GM21447 (cell line): ENCODE results near the gene HAUS7.
"Not testable (repeated sequence)": the region's sequence is repeated elsewhere in the genome, so short reads cannot be mapped to it uniquely, and the experiment has no call there.

ENCODE experiments used
- ATAC-seq: cut with Tn5 transposase; IDR thresholded peaks from one replicate; pipeline ENCODE4 v1.9.1; 2021; ENCODE audit not compliant: unreplicated experiment

HAUS7 gene

DNA sequence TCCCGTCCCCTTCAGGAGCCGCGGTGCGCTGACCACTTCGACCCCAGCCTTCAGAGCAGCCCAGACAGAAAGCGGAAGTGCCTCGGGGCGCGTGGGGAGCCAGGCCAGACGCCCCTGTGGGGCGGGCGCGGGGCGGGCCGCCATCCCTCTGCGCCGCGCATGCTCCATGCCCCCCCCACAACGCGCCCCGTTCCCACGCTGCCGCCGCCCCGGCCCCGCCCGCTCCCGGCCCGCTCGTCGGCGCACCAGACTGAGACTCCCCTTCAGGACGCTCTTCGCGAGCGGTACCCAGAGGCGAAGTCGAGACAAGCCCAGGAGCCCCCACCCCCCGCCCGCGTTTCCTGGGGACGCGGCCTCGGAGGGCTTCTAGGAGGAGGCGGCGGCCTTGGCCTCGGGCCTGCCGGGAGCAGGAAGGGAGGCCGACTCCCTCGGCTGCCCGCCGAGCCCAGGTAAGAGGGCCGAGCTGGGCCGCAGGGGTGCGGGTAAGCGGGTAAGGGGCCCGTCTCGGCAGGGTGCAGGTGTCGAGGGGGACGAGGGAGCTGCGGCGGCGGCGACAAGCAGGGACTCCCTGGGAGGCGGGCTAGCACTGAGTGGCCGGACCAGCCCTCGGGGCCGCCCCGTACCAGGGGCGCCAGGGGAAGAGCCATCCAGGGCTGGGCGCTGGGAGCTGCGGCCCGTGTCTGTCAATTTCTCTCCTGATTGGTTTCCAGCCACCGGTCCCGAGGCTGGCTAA is 59.0 kb downstream of the HAUS7 start, which contains the start of gene ZFP92:
ZFP92 (plus strand) TSS at position 218 of the 733 bp plus-strand sequence. CDS start 6,851 bp downstream, outside the sequence.
- peak; percentile 67 for ATAC-seq

DNA sequence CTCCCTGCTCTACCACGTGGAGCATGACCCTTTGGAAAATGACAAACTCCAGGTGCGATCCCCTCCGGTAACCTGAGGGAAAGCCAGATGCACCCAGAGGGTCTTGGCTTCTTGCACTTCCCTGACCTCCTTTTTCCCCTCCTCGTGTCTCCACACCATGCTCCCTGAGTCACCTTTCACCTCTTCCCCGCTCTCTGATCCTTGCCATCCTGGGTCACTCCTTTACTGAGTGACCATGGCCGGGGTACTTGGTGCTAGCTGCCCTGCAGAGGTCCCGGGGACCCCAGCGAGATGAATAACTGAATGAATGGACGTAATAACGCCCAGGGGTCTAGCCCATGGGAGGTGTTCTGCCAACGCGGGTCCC is 59.5 kb downstream of the HAUS7 start:
- no peak for ATAC-seq

DNA sequence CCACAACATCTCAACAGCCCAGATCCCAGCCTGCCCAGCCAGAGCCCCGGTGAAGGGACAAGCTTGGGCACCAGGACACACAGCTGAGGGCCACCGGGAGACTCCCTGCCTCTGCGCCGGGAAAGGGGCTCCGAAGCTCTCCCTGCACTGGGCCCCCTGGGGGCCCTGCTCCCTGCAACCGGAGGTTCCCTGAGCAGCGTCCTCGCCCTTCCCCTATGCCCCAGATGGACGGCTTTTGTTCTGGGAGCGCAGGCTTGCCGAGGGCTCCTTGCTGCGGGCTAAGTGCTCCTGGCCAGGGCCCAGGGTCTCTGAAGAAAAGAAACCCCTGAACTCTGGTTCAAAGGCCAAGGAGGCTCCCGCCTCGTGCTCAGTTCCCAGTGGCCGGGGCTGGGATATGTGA is 60.0 kb downstream of the HAUS7 start:
- no peak for ATAC-seq

DNA sequence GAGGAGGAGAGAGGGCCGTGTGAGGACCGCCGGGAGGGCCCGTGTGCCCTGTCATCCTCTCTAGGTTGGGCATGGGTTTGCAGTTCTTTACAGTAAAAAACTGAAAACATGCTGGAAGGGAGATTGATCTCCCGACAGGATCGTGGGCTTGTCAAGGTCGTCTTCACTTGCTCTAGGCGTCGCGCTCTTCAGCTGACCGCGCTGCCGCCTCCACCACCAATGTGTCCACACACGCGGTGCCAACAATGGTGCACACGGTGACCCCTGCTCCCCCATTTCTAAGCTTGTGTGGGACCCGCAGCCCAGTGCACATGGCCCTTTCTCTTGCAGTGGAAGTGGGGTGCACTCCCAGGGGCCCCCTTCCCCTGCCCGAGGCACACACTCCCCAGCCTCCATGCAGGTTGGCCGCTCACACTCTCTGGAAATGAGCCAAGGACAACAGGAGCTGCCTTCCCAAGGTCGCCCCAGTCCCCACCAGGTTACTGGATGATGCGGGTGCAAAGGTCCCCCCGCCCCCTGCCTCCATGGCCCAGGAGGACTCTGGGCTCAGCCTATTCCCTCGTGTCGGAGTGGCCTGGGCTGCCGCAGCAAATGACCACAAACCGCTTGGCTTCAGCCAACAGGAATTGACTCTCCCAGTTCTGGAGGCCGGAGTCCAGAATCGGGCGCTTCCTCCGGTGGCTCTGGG is 60.8 kb downstream of the HAUS7 start:
- ATAC-seq: no peak

DNA sequence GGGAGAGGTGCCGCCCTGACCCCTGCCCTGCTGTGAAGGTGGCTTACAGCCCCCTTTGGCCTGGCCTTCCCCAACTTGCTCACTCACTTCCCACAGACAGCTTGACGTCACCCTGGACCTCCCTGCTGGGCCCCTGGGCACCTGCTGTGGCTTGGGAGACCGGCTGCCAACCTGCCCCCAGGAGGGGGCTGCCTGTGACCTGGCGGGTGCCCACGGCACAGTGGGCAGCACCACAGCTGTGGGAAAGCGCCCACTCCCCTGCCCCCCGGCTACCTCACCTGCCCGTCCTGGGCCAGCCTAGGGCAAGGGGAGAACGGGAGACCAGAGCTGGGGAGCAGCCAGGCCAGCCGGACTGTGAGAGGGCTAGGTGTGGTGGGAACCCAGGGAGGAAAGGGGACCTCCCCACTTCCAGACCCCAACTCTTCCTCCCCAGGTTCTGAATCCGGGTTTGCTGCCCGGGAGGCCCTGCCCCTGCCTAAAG is 61.5 kb downstream of the HAUS7 start:
- ATAC-seq: no peak

DNA sequence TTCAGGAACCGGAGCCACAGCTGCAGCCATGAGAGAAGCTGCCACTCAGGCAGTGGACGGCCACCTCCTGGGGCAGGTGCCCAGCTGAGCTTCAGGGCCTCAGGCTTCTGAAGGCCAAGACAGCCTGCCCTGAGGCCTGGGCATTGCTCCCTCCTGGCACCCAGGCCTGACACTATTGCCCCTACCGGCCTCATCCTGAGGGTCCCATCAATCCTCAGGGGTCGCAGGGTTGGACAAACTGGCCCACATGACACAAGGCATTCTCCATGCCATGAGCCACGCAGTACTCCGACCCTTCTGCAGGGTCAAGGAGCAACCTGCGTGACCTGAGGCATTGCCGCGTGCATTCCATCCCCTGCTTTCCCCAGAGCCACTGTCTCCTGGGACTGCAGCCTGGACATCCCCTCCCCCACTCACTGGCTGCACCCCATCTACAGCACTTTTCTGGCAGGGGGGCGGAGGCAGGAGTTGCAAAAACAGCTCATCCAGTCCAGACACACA is 62.1 kb downstream of the HAUS7 start:
- no peak for ATAC-seq

DNA sequence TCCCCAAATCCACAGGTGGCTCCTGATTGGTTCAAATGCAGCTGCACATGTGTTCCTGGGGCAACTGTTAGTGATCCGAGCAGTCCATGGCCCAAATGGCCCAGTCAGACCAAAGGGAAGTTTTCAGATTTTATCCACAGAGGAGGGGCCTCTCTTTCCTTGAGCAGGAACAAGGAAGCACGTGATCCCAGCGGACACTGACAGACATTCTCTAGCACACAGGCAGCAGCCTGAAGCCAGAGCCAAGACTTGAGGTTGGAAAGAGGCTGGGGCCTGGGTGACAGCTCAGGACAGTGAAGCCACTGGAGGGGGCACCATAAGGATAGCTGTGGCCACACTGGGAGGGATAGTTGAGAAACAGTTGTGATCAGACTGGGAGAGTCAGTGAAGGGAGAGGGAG is 62.6 kb downstream of the HAUS7 start:
- ATAC-seq: no peak

DNA sequence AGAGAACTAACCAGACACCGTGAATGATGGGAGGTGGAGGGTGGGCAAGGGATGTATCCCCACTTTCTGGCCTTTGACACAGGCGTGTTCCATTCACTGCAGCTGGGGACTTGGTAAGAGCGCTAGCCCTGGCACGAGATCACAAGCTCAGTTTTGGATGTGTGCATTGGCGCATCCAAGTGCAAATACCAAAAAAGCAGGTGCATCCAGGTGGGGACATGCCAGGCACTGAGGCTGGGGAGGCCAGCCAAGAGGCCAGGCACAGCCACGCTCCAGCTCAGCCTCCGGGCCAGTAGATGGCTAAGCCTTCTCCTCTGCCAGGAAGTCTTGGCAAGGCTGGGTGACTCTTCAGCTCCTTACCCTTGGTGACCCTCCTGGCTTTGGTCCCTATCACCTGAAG is 63.5 kb downstream of the HAUS7 start:
- no peak for ATAC-seq

DNA sequence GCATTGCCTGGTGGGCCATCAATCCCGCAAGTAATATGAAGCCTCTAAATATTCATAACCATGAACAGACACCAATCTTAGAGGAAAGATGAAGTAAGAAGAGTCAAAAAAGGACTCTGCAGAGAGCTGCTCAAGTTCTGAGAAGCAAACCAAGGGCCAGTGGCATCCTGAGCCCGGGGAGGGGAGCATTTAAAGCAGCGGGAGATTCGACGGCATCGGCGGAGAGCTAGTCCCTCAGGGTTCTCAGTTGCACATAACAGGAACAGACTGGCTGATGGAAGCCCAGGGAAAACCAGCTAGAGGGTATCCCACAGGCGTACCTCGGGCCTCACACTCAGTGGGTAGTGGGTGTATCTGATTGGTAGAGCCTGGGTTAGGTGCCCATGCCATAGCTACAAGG is 64.4 kb downstream of the HAUS7 start:
- no peak for ATAC-seq

DNA sequence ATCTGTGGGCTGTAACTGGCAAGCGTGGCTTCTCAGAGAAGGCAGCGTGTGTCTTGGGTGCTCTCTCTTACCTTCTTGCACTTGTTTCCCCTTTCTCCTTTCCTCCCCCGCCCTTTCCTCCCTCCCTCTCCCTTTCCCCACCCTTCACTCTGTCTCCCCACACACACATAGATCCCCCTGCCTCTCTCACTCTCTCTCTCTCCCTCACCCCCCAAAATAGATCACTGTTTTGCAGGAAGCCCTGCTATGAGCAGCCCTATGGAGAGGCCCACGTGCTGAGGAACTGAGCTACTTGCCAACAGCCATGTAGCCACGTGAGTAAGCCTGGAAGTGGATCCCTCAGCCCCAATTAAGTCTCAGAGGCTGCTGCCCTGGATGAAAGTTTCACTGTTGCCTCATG is 65.0 kb downstream of the HAUS7 start:
- no peak for ATAC-seq

DNA sequence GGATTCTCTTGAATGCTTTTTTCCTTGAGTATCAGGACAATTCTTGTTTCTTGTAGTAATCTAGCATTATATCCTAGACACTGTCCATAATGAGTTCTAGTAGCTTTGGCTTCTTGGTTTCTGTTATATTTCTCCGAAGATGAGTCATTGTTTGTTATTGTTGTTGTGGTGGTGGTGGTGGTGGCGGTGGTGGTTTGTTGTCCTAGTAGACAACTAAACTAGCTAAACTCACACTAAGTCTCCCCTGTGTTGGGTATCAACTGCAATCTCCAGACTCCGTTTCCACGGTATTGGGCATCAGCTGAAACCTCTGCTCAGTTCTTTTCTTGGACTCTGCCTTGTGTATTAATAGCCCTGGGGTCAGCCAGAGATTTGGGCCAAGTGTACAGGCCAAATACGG is 66.0 kb downstream of the HAUS7 start:
- not testable (repeated sequence) for ATAC-seq

DNA sequence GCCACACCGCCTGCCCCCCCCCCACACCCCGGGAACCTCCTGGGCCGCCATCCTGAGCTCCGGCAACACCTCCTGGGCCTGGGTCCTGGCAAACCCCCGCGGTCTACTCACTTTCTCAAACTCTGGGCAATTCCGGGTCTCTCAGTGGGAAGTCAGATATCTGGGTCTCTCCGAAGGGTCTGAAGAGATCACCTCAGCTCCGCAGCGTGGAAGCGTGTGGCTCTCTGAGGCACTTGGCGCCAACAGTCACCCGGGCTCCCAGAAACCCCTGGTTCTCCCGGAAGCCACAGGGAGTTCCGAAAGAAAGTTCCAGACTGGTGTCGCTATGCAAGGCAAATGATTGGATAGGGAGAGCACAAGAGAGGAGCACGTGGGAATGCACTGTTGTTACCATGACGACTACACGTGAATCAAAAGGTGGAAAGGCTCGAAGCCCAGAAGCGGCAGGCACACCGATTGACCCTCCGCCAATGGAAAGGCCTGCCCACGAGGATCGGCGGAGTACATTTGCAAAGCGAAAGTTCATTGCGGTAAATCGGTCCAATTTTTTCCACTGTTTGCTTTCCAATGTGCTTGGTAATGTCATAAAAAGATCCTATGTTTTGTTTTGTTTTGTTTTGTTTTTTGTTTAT is 69.1 kb downstream of the HAUS7 start, which contains the start of gene PNMA6E:
PNMA6E (minus strand) TSS at position 218 of the 632 bp plus-strand sequence. CDS start 2,501 bp downstream, outside the sequence.
- ATAC-seq: no peak

DNA sequence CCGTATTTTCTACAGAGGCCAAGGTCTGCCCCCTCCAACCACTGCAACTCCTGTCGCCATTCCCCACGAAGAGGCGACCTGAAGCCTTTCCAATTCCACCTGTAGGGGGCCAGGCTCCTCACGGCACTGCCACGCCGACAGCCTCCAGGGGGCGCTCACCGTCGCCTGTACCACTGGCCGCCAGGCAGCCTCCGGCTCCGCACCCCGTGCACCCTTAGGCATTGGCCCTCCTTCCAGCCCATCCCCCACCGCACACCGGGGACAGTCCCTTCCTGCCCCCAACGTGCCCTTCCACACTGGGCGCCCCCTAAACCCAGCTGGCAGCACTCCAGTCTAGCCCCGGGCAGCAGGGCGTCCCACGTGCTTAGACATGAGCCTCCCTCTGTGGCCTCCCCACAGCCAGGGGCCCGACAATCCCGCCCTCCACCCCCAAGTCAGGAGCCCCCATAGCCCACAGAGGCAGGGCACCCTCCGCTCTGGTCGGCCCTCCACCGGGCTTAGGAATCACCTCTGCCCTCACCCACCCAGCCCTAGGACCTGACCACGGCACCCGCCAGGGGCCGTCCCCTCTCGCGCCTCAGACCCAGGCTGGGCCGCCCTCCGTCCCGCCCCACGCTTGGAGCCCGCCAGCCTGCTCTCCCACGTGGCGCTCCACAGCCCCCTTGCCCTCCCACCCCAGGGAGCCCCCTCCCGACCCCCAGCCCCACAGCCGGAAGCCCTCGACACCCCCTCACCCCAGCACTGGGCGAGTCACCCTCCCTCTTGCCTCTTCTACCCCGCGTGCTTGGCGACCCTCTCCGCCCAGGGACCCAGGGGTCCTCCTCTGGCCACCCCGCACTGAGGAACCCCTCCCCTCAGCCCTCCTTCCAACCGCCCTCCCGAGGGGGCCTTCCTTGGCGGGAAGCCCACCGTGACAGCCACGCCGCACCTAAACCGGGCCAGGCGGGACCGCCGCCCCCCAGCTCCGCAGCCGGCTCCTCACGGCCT is 69.9 kb downstream of the HAUS7 start:
- ATAC-seq: peak; percentile 57

DNA sequence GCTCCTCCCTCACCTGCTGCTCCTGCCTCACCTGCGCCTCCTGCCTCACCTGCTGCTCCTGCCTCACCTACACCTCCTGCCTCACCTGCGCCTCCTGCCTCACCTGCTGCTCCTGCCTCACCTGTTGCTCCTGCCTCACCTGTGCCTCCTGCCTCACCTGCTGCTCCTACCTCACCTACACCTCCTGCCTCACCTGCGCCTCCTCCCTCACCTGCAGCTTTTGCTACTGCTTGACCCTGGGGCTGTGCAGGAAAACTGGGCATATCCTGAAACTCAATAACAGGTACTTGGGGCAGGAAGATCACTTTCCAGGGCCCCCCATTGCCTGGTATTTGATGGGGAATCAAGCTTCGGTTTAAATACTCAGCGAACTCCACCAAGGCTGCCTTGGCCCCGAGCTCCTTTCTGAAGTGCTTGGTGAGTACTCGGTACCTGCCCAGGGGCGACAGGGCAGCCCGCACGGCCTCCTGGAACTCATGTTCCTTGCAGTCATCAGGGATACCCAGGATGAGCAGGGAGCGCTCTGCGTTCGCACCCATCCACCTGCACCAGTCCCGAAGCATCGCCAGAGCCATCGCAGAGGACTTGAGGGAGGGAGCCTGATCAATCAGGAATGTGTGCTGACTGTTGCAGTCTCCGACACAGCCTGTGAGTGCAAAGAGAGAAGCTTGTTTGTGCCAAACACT is 72.0 kb downstream of the HAUS7 start:
- ATAC-seq: no peak
